GM23248 (cell line): Measurements from ENCODE around the gene SLC24A4. TPM values are rescaled to one million over a fixed set of nuclear protein-coding genes. Genes with fewer than 3 reads are reported as not detected.
A peak's percentile ranks its signal among the peaks of the same experiment; 100 is the strongest.

Source experiments
- DNase-seq: peaks from one replicate; pipeline ENCODE4 v3.0.0-alpha.2; 2015
- H2AFZ ChIP-seq: fragments of 200-600 bp; sonication (generic); 2 replicates; pipeline ENCODE4 v1.6.1; 2016; ENCODE audit warnings: antibody characterized with exemption
- H3F3A ChIP-seq: fragments of 200-600 bp; sonication (generic); 2 replicates; pipeline ENCODE4 v1.6.1; 2016; ENCODE audit warnings: mild to moderate bottlenecking, antibody characterized with exemption, mixed run types; ENCODE audit not compliant: insufficient read depth
- H3K27ac ChIP-seq: fragments of 200-600 bp; sonication (generic); 2 replicates; pipeline ENCODE4 v1.5.1; 2016; ENCODE audit warnings: mild to moderate bottlenecking
- H3K27me3 ChIP-seq: fragments of 200-600 bp; sonication (generic); replicated peaks from 2 replicates; pipeline ENCODE4 v1.6.1; 2016; ENCODE audit warnings: mild to moderate bottlenecking; ENCODE audit not compliant: insufficient read depth
- H3K36me3 ChIP-seq: fragments of 200-600 bp; sonication (generic); 2 replicates; pipeline ENCODE4 v1.6.1; 2016; ENCODE audit warnings: low read depth, mild to moderate bottlenecking
- H3K4me1 ChIP-seq: fragments of 200-600 bp; sonication (generic); 2 replicates; pipeline ENCODE4 v1.6.1; 2016; ENCODE audit warnings: mild to moderate bottlenecking; ENCODE audit not compliant: insufficient read depth
- H3K4me2 ChIP-seq: fragments of 200-600 bp; sonication (generic); one replicate; pipeline ENCODE4 v1.6.1; 2016; ENCODE audit warnings: mild to moderate bottlenecking; ENCODE audit not compliant: unreplicated experiment
- H3K4me3 ChIP-seq: fragments of 200-600 bp; sonication (generic); 2 replicates; pipeline ENCODE4 v1.5.1; 2016; ENCODE audit warnings: mild to moderate bottlenecking
- H3K79me2 ChIP-seq: fragments of 200-600 bp; sonication (generic); 2 replicates; pipeline ENCODE4 v1.6.1; 2016; ENCODE audit warnings: mild to moderate bottlenecking; ENCODE audit not compliant: insufficient read depth
- H3K9ac ChIP-seq: fragments of 200-600 bp; sonication (generic); 2 replicates; pipeline ENCODE4 v1.6.1; 2016; ENCODE audit warnings: mild to moderate bottlenecking
- H3K9me2 ChIP-seq: fragments of 200-600 bp; sonication (generic); 2 replicates; pipeline ENCODE4 v1.6.1; 2016; ENCODE audit warnings: mixed run types, mild to moderate bottlenecking, moderate library complexity; ENCODE audit not compliant: insufficient read depth
- H3K9me3 ChIP-seq: fragments of 200-600 bp; sonication (generic); one replicate; pipeline ENCODE4 v1.6.1; 2017; ENCODE audit warnings: low read depth
- H4K20me1 ChIP-seq: fragments of 200-600 bp; sonication (generic); 2 replicates; pipeline ENCODE4 v1.6.0; 2016; ENCODE audit not compliant: insufficient read depth
- EZH2 ChIP-seq: fragments of 200-600 bp; sonication (generic); IDR thresholded peaks from 2 replicates; pipeline ENCODE4 v1.6.1; 2018; ENCODE audit warnings: antibody characterized with exemption, mild to moderate bottlenecking; ENCODE audit not compliant: insufficient read depth, poor library complexity, severe bottlenecking
- EZH2phosphoT487 ChIP-seq: fragments of 200-600 bp; sonication (generic); IDR thresholded peaks from 2 replicates; pipeline ENCODE4 v1.6.1; 2018; ENCODE audit warnings: antibody characterized with exemption, moderate library complexity, mild to moderate bottlenecking, low read depth; ENCODE audit not compliant: insufficient read depth
- WGBS, 2 experiments: methylation state at CpG; one replicate each; pipeline ENCODE4 v1.1.6; 2015 to 2017; ENCODE audit warnings: low lambda C conversion rate in 2 of 2, low coverage in 1 of 2; ENCODE audit errors: missing lambda C conversion rate in 2 of 2; 5-methylcytosine and 5-hydroxymethylcytosine counted together
- in situ Hi-C: fragments of 300-500 bp; cut with MboI; formaldehyde crosslinking; loops from 2 replicates; pipeline ENCODE4 v1.15.0; 2020
- polyA plus RNA-seq: library from polyadenylated mRNA; unstranded; fragments of >200 nt; fragmentation: Nextera tagmentation; extraction: Ambion mirVana; gene quantifications from 2 replicates; pipeline ENCODE4 v1.2.1, GENCODE V29; 2016
- total RNA-seq: library from RNA; depleted of rRNA; stranded (reverse); fragments of >200 nt; shearing (Covaris generic); gene quantifications from 2 replicates; pipeline ENCODE4 v1.2.3, GENCODE V29; 2014

SLC24A4 gene
- total and polyA plus RNA-seq, 2 experiments from 2014 or later = not detected

GRCh38 chr14:92348154-92348553 lies 25.2 kb downstream of the SLC24A4 start:
- no peak overlapping the region for H3K4me3 ChIP-seq
- H3K9me3 ChIP-seq = no peaks in the 10 kb centered on the region
- peaks cover 63% of the 10 kb centered on the region for H3K27me3 ChIP-seq
- no peak for DNase-seq
- no peaks in the 10 kb centered on the region for H3K9me2 ChIP-seq
- no peak overlapping the region for H2AFZ ChIP-seq
- H3K36me3 ChIP-seq = no peaks in the 10 kb centered on the region
- H4K20me1 ChIP-seq = no peaks in the 10 kb centered on the region
- H3F3A ChIP-seq = no peaks in the 10 kb centered on the region
- H3K4me2 ChIP-seq = no peak overlapping the region
- no peak overlapping the region for H3K9ac ChIP-seq
- no peak overlapping the region for H3K27ac ChIP-seq
- WGBS, 2 experiments = 80 to 82% methylated on average over 5 of the region's 5 CpGs
- no peaks in the 10 kb centered on the region for H3K4me1 ChIP-seq
- H3K79me2 ChIP-seq = no peaks in the 10 kb centered on the region
- TF ChIP-seq EZH2phosphoT487 (no peak), EZH2 (no peak)
- in situ Hi-C loops = no loop called here

- Histone ChIP-seq H2AFZ (no peak overlapping the region), H3K9me2 (no peaks in the 10 kb centered on the region), H3K9ac (no peak overlapping the region), H3K27ac (no peak overlapping the region), H3K4me1 (no peaks in the 10 kb centered on the region), H3K36me3 (no peaks in the 10 kb centered on the region), H3K4me3 (no peak overlapping the region), H3K79me2 (no peaks in the 10 kb centered on the region), H3F3A (no peaks in the 10 kb centered on the region), H4K20me1 (no peaks in the 10 kb centered on the region), H3K27me3 (peaks cover 41% of the 10 kb centered on the region), H3K4me2 (no peak overlapping the region), H3K9me3 (no peaks in the 10 kb centered on the region)
- TF ChIP-seq EZH2 (no peak), EZH2phosphoT487 (no peak)
- 33 to 52% methylated on average over 1 of the region's 1 CpG for WGBS, 2 experiments
- DNase-seq = no peak
- in situ Hi-C loops = no loop called here
Observed at GRCh38 chr14:92351750-92352149, 28.8 kb downstream of the SLC24A4 start.

DNA sequence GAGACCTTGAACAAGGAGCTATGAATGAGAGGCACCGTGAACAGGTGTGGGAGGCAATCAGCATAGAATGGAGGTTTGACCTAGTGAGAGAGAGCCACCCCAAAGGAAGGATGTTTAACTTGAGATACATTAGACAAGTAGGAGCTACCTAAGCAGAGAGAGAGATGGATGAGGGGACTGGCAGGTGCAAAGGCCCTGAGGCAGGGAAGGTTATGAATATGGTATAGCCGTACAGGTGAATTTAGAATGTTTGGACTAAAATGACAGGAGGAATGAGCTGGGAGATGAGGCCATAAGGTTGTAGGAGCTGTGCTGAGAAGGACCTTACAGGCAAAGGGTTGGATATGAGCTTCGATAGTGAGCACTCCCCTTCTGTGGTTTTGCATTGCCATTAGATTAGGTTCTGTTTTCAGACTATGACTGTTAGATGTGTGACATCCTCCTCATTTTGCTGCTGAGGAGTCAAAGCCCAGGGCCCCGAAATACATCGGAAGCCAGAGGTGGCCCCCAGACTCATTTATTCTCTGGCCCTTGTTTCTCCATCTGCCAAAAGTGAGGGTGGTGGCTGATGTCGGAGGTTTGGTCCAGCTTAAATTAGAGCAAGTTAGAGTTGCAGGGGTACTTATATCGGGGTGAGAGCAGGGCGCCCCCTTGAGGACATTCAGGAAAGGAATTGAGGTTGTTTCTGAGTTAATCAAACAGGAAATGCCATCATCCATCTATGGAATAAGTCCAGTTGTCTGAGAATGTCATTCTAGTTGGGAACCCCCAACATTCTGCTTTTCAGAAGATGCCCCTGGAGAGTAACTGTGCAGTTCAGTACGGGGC lies 29.4 kb downstream of the SLC24A4 start:
- H3K9me3 ChIP-seq = no peaks in the 10 kb centered on the region
- no peak overlapping the region for H2AFZ ChIP-seq
- H3K27me3 ChIP-seq = peaks cover 44% of the 10 kb centered on the region
- no peak overlapping the region for H3K4me3 ChIP-seq
- WGBS, 2 experiments = 49 to 55% methylated on average over 9 of the region's 9 CpGs
- no peak overlapping the region for H3K9ac ChIP-seq
- no peaks in the 10 kb centered on the region for H3K36me3 ChIP-seq
- H3K9me2 ChIP-seq = no peaks in the 10 kb centered on the region
- TF ChIP-seq EZH2phosphoT487 (no peak), EZH2 (no peak)
- H3K4me2 ChIP-seq = no peak overlapping the region
- no peaks in the 10 kb centered on the region for H3K79me2 ChIP-seq
- H3K4me1 ChIP-seq = no peaks in the 10 kb centered on the region
- H3F3A ChIP-seq = no peaks in the 10 kb centered on the region
- H4K20me1 ChIP-seq = no peaks in the 10 kb centered on the region
- H3K27ac ChIP-seq = no peak overlapping the region
- in situ Hi-C loops = no loop called here
- DNase-seq = peak; percentile 35

- Histone ChIP-seq H3K4me2 (no peak overlapping the region), H3K9ac (no peak overlapping the region), H3K9me2 (no peaks in the 10 kb centered on the region), H3F3A (no peaks in the 10 kb centered on the region), H3K79me2 (no peaks in the 10 kb centered on the region), H3K27me3 (peaks cover 45% of the 10 kb centered on the region), H2AFZ (no peak overlapping the region), H3K36me3 (no peaks in the 10 kb centered on the region), H3K27ac (no peak overlapping the region), H3K9me3 (no peaks in the 10 kb centered on the region), H3K4me3 (no peak overlapping the region), H3K4me1 (no peaks in the 10 kb centered on the region), H4K20me1 (no peaks in the 10 kb centered on the region)
- peak; percentile 22 for DNase-seq
- in situ Hi-C loops = no loop called here
- TF ChIP-seq EZH2phosphoT487 = no peak
- 60 to 66% methylated on average over 3 of the region's 3 CpGs for WGBS, 2 experiments
Observed at GRCh38 chr14:92353447-92353846, 30.5 kb downstream of the SLC24A4 start.
